ENCODE measurements around the gene NUP210.

NUP210 gene

GRCh38 chr3:13303410-13303809 lies 116.7 kb downstream of the NUP210 start:
- H3K4me3 ChIP-seq (ENCODE audit: low read depth, low read length), result no peak overlapping the region
- no peak for DNase-seq (ENCODE audit: low read depth)
- TF ChIP-seq CTCF (conservative IDR thresholded peaks at IDR 0.05; ENCODE audit: low read depth, low read length), result no peak

GRCh38 chr3:13301286-13301987 lies 118.7 kb downstream of the NUP210 start:
- DNase-seq (ENCODE audit: low read depth), result peak; percentile 71
- H3K4me3 ChIP-seq (ENCODE audit: low read depth, low read length), result no peak overlapping the region
- TF ChIP-seq CTCF (conservative IDR thresholded peaks at IDR 0.05; ENCODE audit: low read depth, low read length), result no peak

- no peak overlapping the region for H3K4me3 ChIP-seq (ENCODE audit: low read depth, low read length)
- no peak for DNase-seq (ENCODE audit: low read depth)
- TF ChIP-seq CTCF (conservative IDR thresholded peaks at IDR 0.05; ENCODE audit: low read depth, low read length), result no peak
Measured at GRCh38 chr3:13300546-13301285, 119.4 kb downstream of the NUP210 start.

GRCh38 chr3:13299531-13300155 lies 120.5 kb downstream of the NUP210 start:
- TF ChIP-seq CTCF (conservative IDR thresholded peaks at IDR 0.05; ENCODE audit: low read depth, low read length), result no peak
- no peak overlapping the region for H3K4me3 ChIP-seq (ENCODE audit: low read depth, low read length)
- DNase-seq (ENCODE audit: low read depth), result no peak

- DNase-seq (ENCODE audit: low read depth), result no peak
- TF ChIP-seq CTCF (conservative IDR thresholded peaks at IDR 0.05; ENCODE audit: low read depth, low read length), result no peak
Measured at GRCh38 chr3:13296662-13297061, 123.5 kb downstream of the NUP210 start.

GRCh38 chr3:13294442-13295351 lies 125.4 kb downstream of the NUP210 start:
- TF ChIP-seq CTCF (conservative IDR thresholded peaks at IDR 0.05; ENCODE audit: low read depth, low read length), result no peak
- DNase-seq (ENCODE audit: low read depth), result no peak
- no peak overlapping the region for H3K4me3 ChIP-seq (ENCODE audit: low read depth, low read length)

More at GRCh38 chr3:13296662-13297061, 123.5 kb downstream of the NUP210 start:
- no peak overlapping the region for H3K4me3 ChIP-seq (ENCODE audit: low read depth, low read length)

All from choroid plexus epithelial cell (primary cell).